PC-3 (cell line): Measurements from ENCODE around the gene TC2N. TPM values are rescaled to one million over a fixed set of nuclear protein-coding genes. Genes with fewer than 3 reads are reported as not detected.

Experiments
- ATAC-seq: fragments of 200-7000 bp; cut with Tn5 transposase; 2 replicates; pipeline ENCODE4 v1.9.1; 2020; ENCODE audit warnings: mild to moderate bottlenecking, moderate library complexity
- BruUV-seq: library from RNA; stranded (reverse); fragments of 400-500 nt; replicated peaks from 2 replicates; lab custom pipeline; 2021; lab: Mats Ljungman, UMichigan
- CTCF ChIA-PET: fragments of 300-600 bp; sonication (Branson Sonifier 250); formaldehyde crosslinking; loops from one replicate; lab custom pipeline; 2022; ENCODE audit warnings: antibody characterized with exemption; lab: Charles Lee
- POLR2A ChIA-PET: fragments of 300-600 bp; sonication (Branson Sonifier 250); formaldehyde crosslinking; loops from one replicate; lab custom pipeline; 2022; ENCODE audit warnings: antibody characterized with exemption; ENCODE audit not compliant: unreplicated experiment; lab: Charles Lee
- DNase-seq: peaks from one replicate; pipeline ENCODE4 v3.0.0-alpha.2; 2015
- H2AFZ ChIP-seq: fragments of 300-600 bp; sonication (generic); 2 replicates; pipeline ENCODE4 v1.6.0; 2016; ENCODE audit warnings: antibody characterized with exemption, low read length
- H3F3A ChIP-seq: fragments of 300-600 bp; sonication (generic); one replicate; pipeline ENCODE4 v1.6.0; 2017; ENCODE audit warnings: antibody characterized with exemption, low read length, control low read depth, mild to moderate bottlenecking; ENCODE audit not compliant: unreplicated experiment
- H3K27ac ChIP-seq: fragments of 300-600 bp; sonication (generic); 2 replicates; pipeline ENCODE4 v1.5.1; 2016; ENCODE audit warnings: mild to moderate bottlenecking, low read length
- H3K27me3 ChIP-seq: fragments of 300-600 bp; sonication (generic); 2 replicates; pipeline ENCODE4 v1.6.1; 2016; ENCODE audit warnings: low read length, mixed read lengths
- H3K36me3 ChIP-seq: fragments of 300-600 bp; sonication (generic); 2 replicates; pipeline ENCODE4 v1.6.1; 2016; ENCODE audit warnings: low read depth, mixed run types, low read length, mixed read lengths
- H3K4me1 ChIP-seq: fragments of 300-600 bp; sonication (generic); 2 replicates; pipeline ENCODE4 v1.5.1; 2016; ENCODE audit warnings: low read length; ENCODE audit not compliant: insufficient read depth
- H3K4me2 ChIP-seq: fragments of 300-600 bp; sonication (generic); 2 replicates; pipeline ENCODE4 v1.6.0; 2016; ENCODE audit warnings: low read length
- H3K4me3 ChIP-seq: fragments of 300-600 bp; sonication (generic); 2 replicates; pipeline ENCODE4 v1.5.1; 2016; ENCODE audit warnings: mild to moderate bottlenecking, low read length, mixed read lengths
- H3K79me2 ChIP-seq: fragments of 300-600 bp; sonication (generic); 2 replicates; pipeline ENCODE4 v1.6.1; 2017; ENCODE audit warnings: low read length, mixed read lengths
- H3K9ac ChIP-seq: fragments of 300-600 bp; sonication (generic); 2 replicates; pipeline ENCODE4 v1.6.0; 2016; ENCODE audit warnings: mild to moderate bottlenecking, low read length
- H3K9me2 ChIP-seq: fragments of 300-600 bp; sonication (generic); replicated peaks from 2 replicates; pipeline ENCODE4 v1.6.1; 2016; ENCODE audit warnings: mixed run types, low read length, mixed read lengths
- H3K9me3 ChIP-seq: fragments of 300-600 bp; sonication (generic); 2 replicates; pipeline ENCODE4 v1.6.1; 2016; ENCODE audit warnings: low read length, mixed read lengths
- H4K20me1 ChIP-seq: fragments of 300-600 bp; sonication (generic); 2 replicates; pipeline ENCODE4 v1.6.1; 2016; ENCODE audit warnings: low read length, mixed read lengths
- CTCF ChIP-seq: fragments of 300-600 bp; sonication (generic); conservative IDR thresholded peaks from 2 replicates; pipeline ENCODE4 v1.5.1; 2017; ENCODE audit warnings: antibody characterized with exemption, low read depth, mild to moderate bottlenecking, low read length
- EZH2 ChIP-seq: fragments of 300-600 bp; sonication (generic); IDR thresholded peaks from one replicate; pipeline ENCODE4 v1.6.1; 2017; ENCODE audit warnings: antibody characterized with exemption, mild to moderate bottlenecking, low read length; ENCODE audit not compliant: unreplicated experiment
- EZH2phosphoT487 ChIP-seq: fragments of 300-600 bp; sonication (generic); IDR thresholded peaks from 2 replicates; pipeline ENCODE4 v1.6.1; 2018; ENCODE audit warnings: mild to moderate bottlenecking, antibody characterized with exemption, low read length, borderline replicate concordance
- intact Hi-C: fragments of 100-400 bp; cut with micrococcal nuclease; formaldehyde crosslinking; loops from 2 replicates; pipeline ENCODE4 v1.9.0; 2023
- total RNA-seq: library from RNA; depleted of rRNA; stranded (reverse); fragments of >200 nt; gene quantifications from 2 replicates; pipeline ENCODE4 v1.2.3, GENCODE V29; 2014

Gene TC2N
- total RNA-seq, 1 experiment from 2014 or later = 6.2 TPM

GRCh38 chr14:91904956-91905645 lies 37.8 kb upstream of the TC2N start:
- Histone ChIP-seq H3K4me3 (no peak overlapping the region), H3K36me3 (no peaks in the 10 kb centered on the region), H3K27ac (no peak overlapping the region), H3K4me2 (no peak overlapping the region), H3K27me3 (peaks cover 6% of the 10 kb centered on the region; the same call in 1 of the 2 replicates), H3K4me1 (no peaks in the 10 kb centered on the region), H4K20me1 (no peaks in the 10 kb centered on the region), H3K79me2 (no peaks in the 10 kb centered on the region), H3F3A (no peaks in the 10 kb centered on the region), H3K9me2 (no peaks in the 10 kb centered on the region), H2AFZ (no peak overlapping the region), H3K9me3 (no peaks in the 10 kb centered on the region), H3K9ac (no peak overlapping the region)
- DNase-seq (no peak), ATAC-seq (no peak)
- CTCF ChIA-PET = no interaction called here
- intact Hi-C loops = no loop called here
- TF ChIP-seq EZH2phosphoT487 (no peak), EZH2 (no peak), CTCF (no peak)
- no TSS peak for BruUV-seq
- POLR2A ChIA-PET = no interaction called here

- H4K20me1 ChIP-seq = no peaks in the 10 kb centered on the region
- H3K4me1 ChIP-seq = no peaks in the 10 kb centered on the region
- H3K36me3 ChIP-seq = no peaks in the 10 kb centered on the region
- H3F3A ChIP-seq = no peaks in the 10 kb centered on the region
- H3K4me2 ChIP-seq = no peak overlapping the region
- peaks cover 6% of the 10 kb centered on the region; the same call in 1 of the 2 replicates for H3K27me3 ChIP-seq
- no peak for TF ChIP-seq EZH2phosphoT487
- no peak for TF ChIP-seq EZH2
- TF ChIP-seq CTCF = no peak
- no peak for ATAC-seq
- no peaks in the 10 kb centered on the region for H3K79me2 ChIP-seq
- H2AFZ ChIP-seq = no peak overlapping the region
- intact Hi-C loops = no loop called here
- no peak overlapping the region for H3K27ac ChIP-seq
- no peak overlapping the region for H3K9ac ChIP-seq
- no peak for DNase-seq
- no peak overlapping the region for H3K4me3 ChIP-seq
- no peaks in the 10 kb centered on the region for H3K9me2 ChIP-seq
- POLR2A ChIA-PET = no interaction called here
- H3K9me3 ChIP-seq = no peaks in the 10 kb centered on the region
- BruUV-seq = no TSS peak
- CTCF ChIA-PET = no interaction called here
Measured at GRCh38 chr14:91904483-91904882, 37.1 kb upstream of the TC2N start.

GRCh38 chr14:91903070-91903469 lies 35.7 kb upstream of the TC2N start:
- no peaks in the 10 kb centered on the region for H3F3A ChIP-seq
- intact Hi-C loops = no loop called here
- H3K9ac ChIP-seq = no peak overlapping the region
- ChIA-PET POLR2A (no interaction called here), CTCF (no interaction called here)
- no peaks in the 10 kb centered on the region for H3K4me1 ChIP-seq
- no TSS peak for BruUV-seq
- H3K79me2 ChIP-seq = no peaks in the 10 kb centered on the region
- H4K20me1 ChIP-seq = no peaks in the 10 kb centered on the region
- H2AFZ ChIP-seq = no peak overlapping the region
- peaks cover 6% of the 10 kb centered on the region; the same call in 1 of the 2 replicates for H3K27me3 ChIP-seq
- ATAC-seq (no peak), DNase-seq (no peak)
- no peak overlapping the region for H3K27ac ChIP-seq
- H3K4me2 ChIP-seq = no peak overlapping the region
- no peaks in the 10 kb centered on the region for H3K9me3 ChIP-seq
- H3K36me3 ChIP-seq = no peaks in the 10 kb centered on the region
- TF ChIP-seq EZH2phosphoT487 (no peak), CTCF (no peak), EZH2 (no peak)
- no peaks in the 10 kb centered on the region for H3K9me2 ChIP-seq
- H3K4me3 ChIP-seq = no peak overlapping the region
